ENCODE data around the gene CCDC167.

The CCDC167 gene

DNA sequence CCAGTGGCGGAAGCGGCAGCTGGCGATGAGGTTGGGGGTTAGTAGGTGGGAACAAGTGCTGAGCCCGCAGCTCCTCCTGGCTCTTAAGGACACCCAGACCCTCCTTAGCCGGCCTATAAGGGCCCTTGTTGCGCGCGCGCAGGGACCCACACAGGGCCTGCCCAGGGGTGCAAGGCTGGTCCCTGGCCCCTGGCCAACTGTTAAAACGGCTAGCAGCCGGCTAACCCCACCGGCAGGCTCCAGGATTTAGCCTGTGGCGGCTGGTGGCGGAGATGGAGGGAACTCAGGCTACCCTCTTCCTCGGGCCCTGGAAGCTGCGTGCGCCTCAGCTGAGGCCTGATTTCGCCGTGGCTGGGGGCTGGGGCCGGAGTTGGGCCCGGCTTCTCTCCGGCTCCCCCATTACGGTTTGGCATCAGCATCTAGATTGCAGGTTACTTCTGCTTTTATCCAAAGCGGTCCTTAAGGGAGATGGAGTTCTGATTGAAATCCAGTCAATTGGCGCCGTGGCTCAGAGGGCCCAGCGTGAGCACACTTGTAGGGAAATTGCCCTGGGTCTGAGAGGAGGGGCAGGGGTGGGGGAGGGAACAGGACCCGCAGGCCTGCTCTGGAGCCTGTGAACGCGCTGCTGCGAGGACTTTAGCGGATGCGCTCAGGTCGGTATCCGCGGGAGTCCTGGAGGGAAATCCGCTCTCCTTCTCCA lies 36.9 kb upstream of the CCDC167 start:
- TF ChIP-seq TAF1 (IDR thresholded peaks at IDR 0.05; ENCODE audit: low read depth) (no peak), TEAD4 (IDR thresholded peaks at IDR 0.05) (no peak), EGR1 (IDR thresholded peaks at IDR 0.05) (no peak), CEBPB (IDR thresholded peaks at IDR 0.05) (no peak), YY1 (IDR thresholded peaks at IDR 0.05; ENCODE audit: low read depth) (no peak), CREB1 (IDR thresholded peaks at IDR 0.05; ENCODE audit: low read depth) (no peak), TCF12 (IDR thresholded peaks at IDR 0.05; ENCODE audit: low read depth) (no peak), ZBTB7A (IDR thresholded peaks at IDR 0.05; ENCODE audit: low read depth) (no peak), NFIC (IDR thresholded peaks at IDR 0.05) (no peak), EP300 (IDR thresholded peaks at IDR 0.05; ENCODE audit: borderline replicate concordance) (no peak), RAD21 (IDR thresholded peaks at IDR 0.05; ENCODE audit: low read depth) (no peak)
- TF ChIP-seq, protein P1, sequence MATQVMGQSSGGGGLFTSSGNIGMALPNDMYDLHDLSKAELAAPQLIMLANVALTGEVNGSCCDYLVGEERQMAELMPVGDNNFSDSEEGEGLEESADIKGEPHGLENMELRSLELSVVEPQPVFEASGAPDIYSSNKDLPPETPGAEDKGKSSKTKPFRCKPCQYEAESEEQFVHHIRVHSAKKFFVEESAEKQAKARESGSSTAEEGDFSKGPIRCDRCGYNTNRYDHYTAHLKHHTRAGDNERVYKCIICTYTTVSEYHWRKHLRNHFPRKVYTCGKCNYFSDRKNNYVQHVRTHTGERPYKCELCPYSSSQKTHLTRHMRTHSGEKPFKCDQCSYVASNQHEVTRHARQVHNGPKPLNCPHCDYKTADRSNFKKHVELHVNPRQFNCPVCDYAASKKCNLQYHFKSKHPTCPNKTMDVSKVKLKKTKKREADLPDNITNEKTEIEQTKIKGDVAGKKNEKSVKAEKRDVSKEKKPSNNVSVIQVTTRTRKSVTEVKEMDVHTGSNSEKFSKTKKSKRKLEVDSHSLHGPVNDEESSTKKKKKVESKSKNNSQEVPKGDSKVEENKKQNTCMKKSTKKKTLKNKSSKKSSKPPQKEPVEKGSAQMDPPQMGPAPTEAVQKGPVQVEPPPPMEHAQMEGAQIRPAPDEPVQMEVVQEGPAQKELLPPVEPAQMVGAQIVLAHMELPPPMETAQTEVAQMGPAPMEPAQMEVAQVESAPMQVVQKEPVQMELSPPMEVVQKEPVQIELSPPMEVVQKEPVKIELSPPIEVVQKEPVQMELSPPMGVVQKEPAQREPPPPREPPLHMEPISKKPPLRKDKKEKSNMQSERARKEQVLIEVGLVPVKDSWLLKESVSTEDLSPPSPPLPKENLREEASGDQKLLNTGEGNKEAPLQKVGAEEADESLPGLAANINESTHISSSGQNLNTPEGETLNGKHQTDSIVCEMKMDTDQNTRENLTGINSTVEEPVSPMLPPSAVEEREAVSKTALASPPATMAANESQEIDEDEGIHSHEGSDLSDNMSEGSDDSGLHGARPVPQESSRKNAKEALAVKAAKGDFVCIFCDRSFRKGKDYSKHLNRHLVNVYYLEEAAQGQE (IDR thresholded peaks at IDR 0.05; ENCODE audit: low read depth) = no peak
- TF ChIP-seq, protein P2, sequence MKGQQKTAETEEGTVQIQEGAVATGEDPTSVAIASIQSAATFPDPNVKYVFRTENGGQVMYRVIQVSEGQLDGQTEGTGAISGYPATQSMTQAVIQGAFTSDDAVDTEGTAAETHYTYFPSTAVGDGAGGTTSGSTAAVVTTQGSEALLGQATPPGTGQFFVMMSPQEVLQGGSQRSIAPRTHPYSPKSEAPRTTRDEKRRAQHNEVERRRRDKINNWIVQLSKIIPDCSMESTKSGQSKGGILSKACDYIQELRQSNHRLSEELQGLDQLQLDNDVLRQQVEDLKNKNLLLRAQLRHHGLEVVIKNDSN (IDR thresholded peaks at IDR 0.05) = no peak

DNA sequence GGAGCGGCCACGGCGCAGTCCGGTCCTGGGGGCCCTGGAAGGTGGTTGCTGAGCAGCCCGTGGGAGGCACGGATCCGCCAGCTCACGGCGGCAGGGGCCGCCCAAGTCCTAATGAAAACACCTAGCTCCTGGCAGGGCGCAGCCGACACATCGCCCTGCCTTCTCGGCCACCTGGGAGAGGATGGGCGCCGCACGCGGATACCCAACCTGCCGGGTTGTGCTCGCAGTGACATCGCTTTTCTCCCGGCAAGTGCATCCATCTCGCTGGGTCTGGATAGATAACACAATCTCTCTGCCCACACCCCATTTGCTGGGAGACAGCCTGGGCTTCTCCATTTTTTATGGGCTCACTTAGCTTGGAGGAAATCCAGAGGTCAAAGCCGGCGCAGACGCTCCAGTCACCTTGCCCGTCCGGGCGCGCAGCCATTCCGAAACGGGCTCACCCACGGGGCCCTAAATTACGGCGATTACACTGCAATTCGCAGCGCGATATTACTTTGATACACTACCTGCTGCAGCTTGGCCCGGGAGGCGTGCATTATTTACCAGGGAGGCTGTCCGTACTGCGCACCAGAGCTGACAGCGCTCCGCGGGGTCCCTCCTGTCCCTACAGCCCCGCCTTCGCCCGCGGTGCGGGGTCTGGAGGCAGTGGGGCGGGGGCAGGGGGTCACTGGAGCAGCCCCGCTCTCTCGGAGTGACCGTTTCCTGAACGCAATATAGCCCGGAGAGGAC lies 36.2 kb upstream of the CCDC167 start:
- no peak for TF ChIP-seq NFIC (IDR thresholded peaks at IDR 0.05)
- no peak for TF ChIP-seq CEBPB (IDR thresholded peaks at IDR 0.05)
- no peak for TF ChIP-seq EGR1 (IDR thresholded peaks at IDR 0.05)
- no peak for TF ChIP-seq TAF1 (IDR thresholded peaks at IDR 0.05; ENCODE audit: low read depth)
- TF ChIP-seq RAD21 (IDR thresholded peaks at IDR 0.05; ENCODE audit: low read depth) = peak; percentile 53; the same call in 1 of the 2 replicates
- TF ChIP-seq, protein P2 (IDR thresholded peaks at IDR 0.05) = no peak
- no peak for TF ChIP-seq EP300 (IDR thresholded peaks at IDR 0.05; ENCODE audit: borderline replicate concordance)
- no peak; the same call in 1 of the 2 replicates for TF ChIP-seq ZBTB7A (IDR thresholded peaks at IDR 0.05; ENCODE audit: low read depth)

DNA sequence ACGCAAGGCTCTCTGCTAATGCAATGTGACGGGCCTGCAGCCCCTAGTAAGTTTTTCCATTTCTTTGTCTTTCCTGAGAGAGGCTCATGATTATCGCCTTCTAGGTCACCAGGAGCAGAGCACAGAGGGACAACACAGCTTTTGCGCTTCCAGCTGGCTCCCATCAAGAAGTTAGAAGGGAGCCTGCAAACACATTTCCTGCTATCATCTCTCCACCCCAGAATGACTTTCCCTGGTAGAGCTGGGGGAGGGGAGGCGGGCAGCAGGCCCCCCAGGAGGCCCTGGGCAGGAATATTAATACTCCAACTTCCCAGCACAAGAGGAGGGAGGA lies 35.7 kb upstream of the CCDC167 start:
- no peak for TF ChIP-seq FOXM1 (IDR thresholded peaks at IDR 0.05; ENCODE audit: borderline replicate concordance, low read depth)
- no peak for TF ChIP-seq YY1 (IDR thresholded peaks at IDR 0.05; ENCODE audit: low read depth)
- TF ChIP-seq, protein P1 (IDR thresholded peaks at IDR 0.05; ENCODE audit: low read depth) = no peak
- no peak for TF ChIP-seq TEAD4 (IDR thresholded peaks at IDR 0.05)
- TF ChIP-seq EP300 (IDR thresholded peaks at IDR 0.05; ENCODE audit: borderline replicate concordance) = no peak
- TF ChIP-seq, protein P2 (IDR thresholded peaks at IDR 0.05) = no peak
- no peak for TF ChIP-seq EGR1 (IDR thresholded peaks at IDR 0.05)
- TF ChIP-seq TCF12 (IDR thresholded peaks at IDR 0.05; ENCODE audit: low read depth) = no peak
- TF ChIP-seq TAF1 (IDR thresholded peaks at IDR 0.05; ENCODE audit: low read depth) = no peak
- TF ChIP-seq, protein P3, sequence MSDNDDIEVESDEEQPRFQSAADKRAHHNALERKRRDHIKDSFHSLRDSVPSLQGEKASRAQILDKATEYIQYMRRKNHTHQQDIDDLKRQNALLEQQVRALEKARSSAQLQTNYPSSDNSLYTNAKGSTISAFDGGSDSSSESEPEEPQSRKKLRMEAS (IDR thresholded peaks at IDR 0.05) = no peak

DNA sequence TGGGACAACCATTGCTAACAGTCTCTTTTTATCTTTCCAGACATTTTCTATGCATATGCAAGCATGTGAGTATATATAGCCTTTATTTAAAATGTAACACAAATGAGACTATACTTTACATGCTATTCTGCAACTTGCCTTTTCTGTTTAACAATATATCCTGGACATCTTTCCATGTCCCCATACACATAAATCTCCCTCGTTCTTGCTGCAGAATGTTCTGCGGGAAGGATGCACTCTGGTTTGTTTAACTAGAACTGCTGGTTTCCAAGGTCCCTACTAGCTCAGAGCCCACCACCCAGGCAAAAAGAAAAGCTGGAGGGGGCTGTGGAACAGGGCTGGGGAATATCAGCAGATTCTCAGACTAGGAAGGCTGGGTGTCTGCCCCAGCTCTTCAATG lies 35.2 kb upstream of the CCDC167 start:
- TF ChIP-seq TAF1 (IDR thresholded peaks at IDR 0.05; ENCODE audit: low read depth) (no peak), CREB1 (IDR thresholded peaks at IDR 0.05; ENCODE audit: low read depth) (no peak), EGR1 (IDR thresholded peaks at IDR 0.05) (no peak), EP300 (IDR thresholded peaks at IDR 0.05; ENCODE audit: borderline replicate concordance) (no peak), ZBTB7A (IDR thresholded peaks at IDR 0.05; ENCODE audit: low read depth) (no peak), YY1 (IDR thresholded peaks at IDR 0.05; ENCODE audit: low read depth) (no peak), RAD21 (IDR thresholded peaks at IDR 0.05; ENCODE audit: low read depth) (no peak), TCF12 (IDR thresholded peaks at IDR 0.05; ENCODE audit: low read depth) (no peak), FOXM1 (IDR thresholded peaks at IDR 0.05; ENCODE audit: borderline replicate concordance, low read depth) (no peak)
- TF ChIP-seq, protein P1 (IDR thresholded peaks at IDR 0.05; ENCODE audit: low read depth) = no peak
- TF ChIP-seq, protein P2 (IDR thresholded peaks at IDR 0.05) = no peak

All from Ishikawa (cell line).